Retinal pigment epithelial cell (primary cell): ENCODE data around the gene KIAA1958.

ENCODE experiments used
- DNase-seq: peaks from one replicate; pipeline ENCODE4 v3.0.0-alpha.2; 2010; ENCODE audit warnings: low read depth
- H3K4me3 ChIP-seq: 2 replicates; pipeline ENCODE4 v1.5.1; 2011; ENCODE audit warnings: mild to moderate bottlenecking, low read length, control low read depth, moderate library complexity
- TF ChIP-seq, protein P1 (sequence below): conservative IDR thresholded peaks from 2 replicates; pipeline ENCODE4 v1.5.1; 2011; ENCODE audit warnings: low read depth, low read length, control low read depth, inconsistent platforms

KIAA1958 gene

DNA sequence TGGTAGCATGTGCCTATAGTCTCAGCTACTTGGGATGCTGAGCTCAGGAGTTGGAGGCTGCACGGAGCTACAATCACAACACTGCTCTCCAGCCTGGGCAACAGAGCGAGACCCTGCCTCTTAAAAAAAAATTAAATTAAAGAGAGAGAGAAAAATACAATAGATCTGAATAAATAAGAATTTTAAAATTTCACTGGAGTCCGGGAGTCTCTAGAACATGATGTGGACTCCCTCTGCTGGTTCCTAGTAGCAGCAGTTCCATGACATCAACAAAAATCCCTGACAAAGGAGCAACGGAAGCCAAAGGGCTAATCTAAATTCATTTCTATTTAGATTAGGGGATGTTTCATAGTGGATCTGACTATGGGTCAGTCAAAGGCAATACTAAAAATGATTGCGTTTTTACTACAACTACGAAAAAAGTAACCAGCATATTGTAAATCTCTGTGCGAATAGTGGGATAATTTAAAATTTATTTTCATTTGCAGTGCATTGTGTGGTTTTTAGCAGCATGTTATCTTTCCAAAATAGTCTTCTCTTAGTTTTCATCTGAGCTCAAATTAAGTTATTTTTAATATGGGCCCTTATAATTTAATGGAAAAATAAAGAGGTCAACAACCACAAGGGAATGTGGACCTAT is 224.5 kb downstream of the KIAA1958 start:
- TF ChIP-seq, protein P1, sequence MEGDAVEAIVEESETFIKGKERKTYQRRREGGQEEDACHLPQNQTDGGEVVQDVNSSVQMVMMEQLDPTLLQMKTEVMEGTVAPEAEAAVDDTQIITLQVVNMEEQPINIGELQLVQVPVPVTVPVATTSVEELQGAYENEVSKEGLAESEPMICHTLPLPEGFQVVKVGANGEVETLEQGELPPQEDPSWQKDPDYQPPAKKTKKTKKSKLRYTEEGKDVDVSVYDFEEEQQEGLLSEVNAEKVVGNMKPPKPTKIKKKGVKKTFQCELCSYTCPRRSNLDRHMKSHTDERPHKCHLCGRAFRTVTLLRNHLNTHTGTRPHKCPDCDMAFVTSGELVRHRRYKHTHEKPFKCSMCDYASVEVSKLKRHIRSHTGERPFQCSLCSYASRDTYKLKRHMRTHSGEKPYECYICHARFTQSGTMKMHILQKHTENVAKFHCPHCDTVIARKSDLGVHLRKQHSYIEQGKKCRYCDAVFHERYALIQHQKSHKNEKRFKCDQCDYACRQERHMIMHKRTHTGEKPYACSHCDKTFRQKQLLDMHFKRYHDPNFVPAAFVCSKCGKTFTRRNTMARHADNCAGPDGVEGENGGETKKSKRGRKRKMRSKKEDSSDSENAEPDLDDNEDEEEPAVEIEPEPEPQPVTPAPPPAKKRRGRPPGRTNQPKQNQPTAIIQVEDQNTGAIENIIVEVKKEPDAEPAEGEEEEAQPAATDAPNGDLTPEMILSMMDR: peak; percentile 78
- no peak for DNase-seq
- no peak overlapping the region for H3K4me3 ChIP-seq

GRCh38 chr9:112712678-112713077 is 226.1 kb downstream of the KIAA1958 start:
- H3K4me3 ChIP-seq: no peak overlapping the region
- no peak for DNase-seq
- TF ChIP-seq, protein P1: no peak

DNA sequence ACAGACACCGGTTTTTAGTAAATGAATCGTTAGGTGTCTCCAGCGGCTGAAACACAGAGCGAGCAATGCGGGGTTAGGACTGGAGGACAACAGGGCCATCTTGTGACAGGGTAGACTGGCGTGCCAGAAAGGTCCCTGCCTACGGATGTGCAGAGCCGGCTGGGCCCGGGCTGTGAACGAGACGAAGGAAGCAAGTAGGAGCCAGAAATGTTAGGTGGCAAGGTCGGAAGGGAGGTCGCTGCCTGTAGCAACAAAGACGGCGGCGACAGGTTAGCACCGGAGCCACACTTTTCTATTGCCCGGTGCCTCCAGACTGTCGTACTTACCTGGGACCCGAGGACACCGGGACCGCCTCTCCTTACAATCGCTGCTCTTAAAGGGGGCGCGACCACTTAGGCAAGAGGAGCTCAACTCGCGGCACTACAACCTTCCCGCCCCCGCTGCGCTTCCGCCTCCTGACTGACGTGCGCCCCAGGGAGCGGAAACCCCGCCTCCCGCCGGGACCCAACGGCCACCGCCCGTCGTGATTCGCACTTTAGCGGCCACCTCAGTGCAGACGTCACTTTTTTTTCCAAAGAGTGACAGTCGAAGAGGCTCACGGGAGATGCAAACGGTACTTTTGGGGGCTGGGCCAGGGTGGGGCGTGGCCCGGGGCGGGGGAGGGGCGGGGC is 231.2 kb downstream of the KIAA1958 start, which contains the start of gene INIP:
Gene INIP, minus strand, starts transcription at position 457 of the 671 bp plus-strand sequence. CDS start 1,632 bp downstream, outside the sequence.
- H3K4me3 ChIP-seq: peak within 1 kb of the TSS; percentile 98
- peak; percentile 92 for DNase-seq
- TF ChIP-seq, protein P1: no peak
